ENCODE measurements around the gene KLK5.

DNA sequence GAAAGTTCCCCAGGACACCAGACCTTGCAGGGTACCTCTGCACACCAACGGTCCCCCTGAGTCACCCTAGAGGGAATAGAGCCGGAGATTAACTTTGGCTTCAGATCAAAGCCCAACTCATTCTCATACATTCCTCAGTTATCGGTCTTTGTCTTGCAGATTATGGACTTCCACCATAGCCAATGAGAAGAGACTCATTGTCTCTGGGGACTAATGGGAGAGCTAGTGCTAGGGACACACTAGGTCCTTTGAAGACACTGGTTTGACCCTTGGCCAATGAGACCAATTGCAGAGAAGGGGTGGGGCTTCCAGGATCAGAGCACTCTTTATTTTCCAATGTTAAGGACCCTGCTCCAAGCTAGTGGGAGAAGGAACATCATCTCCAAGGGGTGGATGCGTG, 24.8 kb upstream of the KLK5 start:
- TF ChIP-seq SIN3A (IDR thresholded peaks at IDR 0.05; ENCODE audit: borderline replicate concordance, insufficient read depth, low read length) (no peak), TAF1 (IDR thresholded peaks at IDR 0.05; ENCODE audit: borderline replicate concordance, insufficient read depth, low read length) (no peak), POLR2AphosphoS5 (IDR thresholded peaks at IDR 0.05; ENCODE audit: low read depth, low read length) (no peak), FOXP2 (optimal IDR thresholded peaks at IDR 0.05; ENCODE audit: borderline replicate concordance, extremely low read depth, extremely low read length, insufficient read depth) (no peak)
- TF ChIP-seq, protein P1, sequence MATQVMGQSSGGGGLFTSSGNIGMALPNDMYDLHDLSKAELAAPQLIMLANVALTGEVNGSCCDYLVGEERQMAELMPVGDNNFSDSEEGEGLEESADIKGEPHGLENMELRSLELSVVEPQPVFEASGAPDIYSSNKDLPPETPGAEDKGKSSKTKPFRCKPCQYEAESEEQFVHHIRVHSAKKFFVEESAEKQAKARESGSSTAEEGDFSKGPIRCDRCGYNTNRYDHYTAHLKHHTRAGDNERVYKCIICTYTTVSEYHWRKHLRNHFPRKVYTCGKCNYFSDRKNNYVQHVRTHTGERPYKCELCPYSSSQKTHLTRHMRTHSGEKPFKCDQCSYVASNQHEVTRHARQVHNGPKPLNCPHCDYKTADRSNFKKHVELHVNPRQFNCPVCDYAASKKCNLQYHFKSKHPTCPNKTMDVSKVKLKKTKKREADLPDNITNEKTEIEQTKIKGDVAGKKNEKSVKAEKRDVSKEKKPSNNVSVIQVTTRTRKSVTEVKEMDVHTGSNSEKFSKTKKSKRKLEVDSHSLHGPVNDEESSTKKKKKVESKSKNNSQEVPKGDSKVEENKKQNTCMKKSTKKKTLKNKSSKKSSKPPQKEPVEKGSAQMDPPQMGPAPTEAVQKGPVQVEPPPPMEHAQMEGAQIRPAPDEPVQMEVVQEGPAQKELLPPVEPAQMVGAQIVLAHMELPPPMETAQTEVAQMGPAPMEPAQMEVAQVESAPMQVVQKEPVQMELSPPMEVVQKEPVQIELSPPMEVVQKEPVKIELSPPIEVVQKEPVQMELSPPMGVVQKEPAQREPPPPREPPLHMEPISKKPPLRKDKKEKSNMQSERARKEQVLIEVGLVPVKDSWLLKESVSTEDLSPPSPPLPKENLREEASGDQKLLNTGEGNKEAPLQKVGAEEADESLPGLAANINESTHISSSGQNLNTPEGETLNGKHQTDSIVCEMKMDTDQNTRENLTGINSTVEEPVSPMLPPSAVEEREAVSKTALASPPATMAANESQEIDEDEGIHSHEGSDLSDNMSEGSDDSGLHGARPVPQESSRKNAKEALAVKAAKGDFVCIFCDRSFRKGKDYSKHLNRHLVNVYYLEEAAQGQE (IDR thresholded peaks at IDR 0.05; ENCODE audit: insufficient read depth in 1 of 2, low read depth in 2 of 2, low read length in 2 of 2), result no peak

All from PFSK-1 (cell line).